K562 (cell line): Measurements from ENCODE around the gene MARVELD1. TPM values are rescaled to one million over a fixed set of nuclear protein-coding genes. Genes with fewer than 3 reads are reported as not detected.

ENCODE experiments used
- EZH2 ChIP-seq: IDR thresholded peaks from 2 replicates; pipeline ENCODE4 v1.6.1; 2012; ENCODE audit warnings: low read depth, mild to moderate bottlenecking, inconsistent platforms, low read length, borderline replicate concordance
- POLR2AphosphoS2 ChIP-seq: IDR thresholded peaks from 2 replicates; pipeline ENCODE4 v1.6.1; 2012; ENCODE audit warnings: low read length, improper control_type of control experiment
- RAD51 ChIP-seq: fragments of 450-650 bp; IDR thresholded peaks from 2 replicates; pipeline ENCODE4 v1.7.1; 2016; ENCODE audit warnings: low read depth, mild to moderate bottlenecking, borderline replicate concordance
- RBM17 ChIP-seq: fragments of 200-400 bp; formaldehyde crosslinking; IDR thresholded peaks from 2 replicates; pipeline ENCODE4 v1.6.1; 2017; ENCODE audit warnings: low read depth, mild to moderate bottlenecking, low read length, borderline replicate concordance
- STAT5A ChIP-seq: IDR thresholded peaks from 2 replicates; pipeline ENCODE4 v1.6.1; 2012; ENCODE audit warnings: low read length, inconsistent platforms, borderline replicate concordance
- TBL1XR1 ChIP-seq, 2 experiments: IDR thresholded peaks; 2 replicates each; pipeline ENCODE4 v1.6.1; 2012; ENCODE audit warnings: improper control_type of control experiment in 2 of 2, low read length in 2 of 2, mild to moderate bottlenecking in 1 of 2
- ZNF184 ChIP-seq: sonication (generic); formaldehyde crosslinking; IDR thresholded peaks from 2 replicates; pipeline ENCODE4 v1.5.0; 2020; ENCODE audit warnings: missing genetic modification reagents
- ZNF274 ChIP-seq: IDR thresholded peaks from 2 replicates; pipeline ENCODE4 v1.6.1; 2011; ENCODE audit warnings: low read depth, mild to moderate bottlenecking, low read length, moderate library complexity, borderline replicate concordance
- ZNF778 ChIP-seq: fragments of 450-650 bp; formaldehyde crosslinking; IDR thresholded peaks from 2 replicates; pipeline ENCODE4 v1.4.0; 2020; ENCODE audit warnings: mild to moderate bottlenecking, moderate library complexity
- polyA plus RNA-seq, 8 experiments: library from polyadenylated mRNA; depleted of rRNA in 4 of 8; stranded (reverse) in 5 of 8; unstranded in 3 of 8; fragments of >200 nt; fragmentation: Nextera tagmentation in 2 of 8; fragmentation: Illumina TruSeq in 1 of 8; extraction: Ambion mirVana in 2 of 8; extraction: Trizol in 1 of 8; gene quantifications; 2 replicates each; pipeline versions ENCODE4 v1.2.1 to v1.2.3, GENCODE V29; 2011 to 2014; ENCODE audit warnings: inconsistent platforms in 1 of 8, missing spikeins in 1 of 8
- total RNA-seq, 7 experiments: library from RNA; depleted of rRNA in 6 of 7; stranded (reverse); fragments of >200 nt in 6 of 7; fragmentation: Illumina TruSeq in 2 of 7; extraction: Trizol in 2 of 7; gene quantifications; 2 replicates each; pipeline versions ENCODE4 v1.2.1 to v1.2.3, GENCODE V29; 2011 to 2021; ENCODE audit warnings: low replicate concordance in 1 of 7
- TF ChIP-seq, protein P1 (sequence below): fragments of 450-650 bp; IDR thresholded peaks from 2 replicates; pipeline ENCODE4 v1.6.1; 2016; ENCODE audit warnings: borderline replicate concordance
- TF ChIP-seq, protein P2 (sequence below), 2 experiments: fragments of 450-650 bp; IDR thresholded peaks; 2 replicates each; pipeline ENCODE4 v1.6.1; 2016; ENCODE audit warnings: mild to moderate bottlenecking in 2 of 2, borderline replicate concordance in 1 of 2, low read depth in 1 of 2, moderate library complexity in 1 of 2
- TF ChIP-seq, protein P3 (sequence below): sonication (generic); formaldehyde crosslinking; IDR thresholded peaks from 2 replicates; pipeline ENCODE4 v1.8.0; 2023; ENCODE audit warnings: mild to moderate bottlenecking, missing genetic modification reagents

Gene MARVELD1
- total and polyA plus RNA-seq, 9 of the 15 experiments (the other 6 are each of a cell fraction or from before 2014, with no cell fraction given), result 2.7 to 12.5 (median 5.3) TPM

DNA sequence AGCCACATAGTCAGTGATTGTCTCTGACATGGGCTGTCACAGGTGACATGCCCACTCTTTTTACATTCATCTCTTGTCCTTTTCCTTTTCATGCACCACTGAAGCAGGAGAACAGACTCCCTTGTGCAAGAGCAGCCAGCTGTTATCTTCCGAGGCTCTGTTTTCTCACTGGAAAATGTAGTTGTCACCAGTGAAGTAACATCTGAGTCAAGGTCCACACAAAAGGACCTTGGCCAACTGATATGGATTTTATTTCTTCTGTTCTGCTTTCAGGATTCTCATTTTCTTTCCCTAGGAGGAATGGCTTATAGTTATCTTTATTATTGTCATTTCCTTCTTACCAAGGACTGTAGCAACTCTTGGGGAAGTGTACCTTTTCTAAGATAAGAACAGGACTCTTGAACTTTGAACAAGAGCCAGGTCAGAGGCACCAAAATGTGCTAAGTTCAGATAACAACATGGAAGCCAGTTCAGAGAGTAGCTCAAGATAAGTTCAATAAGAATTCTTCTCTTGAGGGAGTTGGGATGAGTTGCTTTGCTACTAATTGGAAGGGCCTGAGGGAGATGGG lies 49.2 kb upstream of the MARVELD1 start (continued):
- TF ChIP-seq STAT5A (peak; percentile 68), ZNF778 (CRISPR knock-in tag) (no peak), EZH2 (no peak), RAD51 (no peak), RBM17 (no peak), POLR2AphosphoS2 (no peak), ZNF274 (no peak), TBL1XR1 (IDR thresholded peaks at IDR 0.05; ENCODE audit: low read length in 2 of 2) (peak in 1 of 2 experiments; percentile 83; a peak in 3 of 4 replicates), ZNF184 (CRISPR knock-in tag) (no peak)
- TF ChIP-seq, protein P1, sequence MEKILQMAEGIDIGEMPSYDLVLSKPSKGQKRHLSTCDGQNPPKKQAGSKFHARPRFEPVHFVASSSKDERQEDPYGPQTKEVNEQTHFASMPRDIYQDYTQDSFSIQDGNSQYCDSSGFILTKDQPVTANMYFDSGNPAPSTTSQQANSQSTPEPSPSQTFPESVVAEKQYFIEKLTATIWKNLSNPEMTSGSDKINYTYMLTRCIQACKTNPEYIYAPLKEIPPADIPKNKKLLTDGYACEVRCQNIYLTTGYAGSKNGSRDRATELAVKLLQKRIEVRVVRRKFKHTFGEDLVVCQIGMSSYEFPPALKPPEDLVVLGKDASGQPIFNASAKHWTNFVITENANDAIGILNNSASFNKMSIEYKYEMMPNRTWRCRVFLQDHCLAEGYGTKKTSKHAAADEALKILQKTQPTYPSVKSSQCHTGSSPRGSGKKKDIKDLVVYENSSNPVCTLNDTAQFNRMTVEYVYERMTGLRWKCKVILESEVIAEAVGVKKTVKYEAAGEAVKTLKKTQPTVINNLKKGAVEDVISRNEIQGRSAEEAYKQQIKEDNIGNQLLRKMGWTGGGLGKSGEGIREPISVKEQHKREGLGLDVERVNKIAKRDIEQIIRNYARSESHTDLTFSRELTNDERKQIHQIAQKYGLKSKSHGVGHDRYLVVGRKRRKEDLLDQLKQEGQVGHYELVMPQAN, result peak; percentile 19; the same call in 1 of the 2 replicates
- TF ChIP-seq, protein P2, sequence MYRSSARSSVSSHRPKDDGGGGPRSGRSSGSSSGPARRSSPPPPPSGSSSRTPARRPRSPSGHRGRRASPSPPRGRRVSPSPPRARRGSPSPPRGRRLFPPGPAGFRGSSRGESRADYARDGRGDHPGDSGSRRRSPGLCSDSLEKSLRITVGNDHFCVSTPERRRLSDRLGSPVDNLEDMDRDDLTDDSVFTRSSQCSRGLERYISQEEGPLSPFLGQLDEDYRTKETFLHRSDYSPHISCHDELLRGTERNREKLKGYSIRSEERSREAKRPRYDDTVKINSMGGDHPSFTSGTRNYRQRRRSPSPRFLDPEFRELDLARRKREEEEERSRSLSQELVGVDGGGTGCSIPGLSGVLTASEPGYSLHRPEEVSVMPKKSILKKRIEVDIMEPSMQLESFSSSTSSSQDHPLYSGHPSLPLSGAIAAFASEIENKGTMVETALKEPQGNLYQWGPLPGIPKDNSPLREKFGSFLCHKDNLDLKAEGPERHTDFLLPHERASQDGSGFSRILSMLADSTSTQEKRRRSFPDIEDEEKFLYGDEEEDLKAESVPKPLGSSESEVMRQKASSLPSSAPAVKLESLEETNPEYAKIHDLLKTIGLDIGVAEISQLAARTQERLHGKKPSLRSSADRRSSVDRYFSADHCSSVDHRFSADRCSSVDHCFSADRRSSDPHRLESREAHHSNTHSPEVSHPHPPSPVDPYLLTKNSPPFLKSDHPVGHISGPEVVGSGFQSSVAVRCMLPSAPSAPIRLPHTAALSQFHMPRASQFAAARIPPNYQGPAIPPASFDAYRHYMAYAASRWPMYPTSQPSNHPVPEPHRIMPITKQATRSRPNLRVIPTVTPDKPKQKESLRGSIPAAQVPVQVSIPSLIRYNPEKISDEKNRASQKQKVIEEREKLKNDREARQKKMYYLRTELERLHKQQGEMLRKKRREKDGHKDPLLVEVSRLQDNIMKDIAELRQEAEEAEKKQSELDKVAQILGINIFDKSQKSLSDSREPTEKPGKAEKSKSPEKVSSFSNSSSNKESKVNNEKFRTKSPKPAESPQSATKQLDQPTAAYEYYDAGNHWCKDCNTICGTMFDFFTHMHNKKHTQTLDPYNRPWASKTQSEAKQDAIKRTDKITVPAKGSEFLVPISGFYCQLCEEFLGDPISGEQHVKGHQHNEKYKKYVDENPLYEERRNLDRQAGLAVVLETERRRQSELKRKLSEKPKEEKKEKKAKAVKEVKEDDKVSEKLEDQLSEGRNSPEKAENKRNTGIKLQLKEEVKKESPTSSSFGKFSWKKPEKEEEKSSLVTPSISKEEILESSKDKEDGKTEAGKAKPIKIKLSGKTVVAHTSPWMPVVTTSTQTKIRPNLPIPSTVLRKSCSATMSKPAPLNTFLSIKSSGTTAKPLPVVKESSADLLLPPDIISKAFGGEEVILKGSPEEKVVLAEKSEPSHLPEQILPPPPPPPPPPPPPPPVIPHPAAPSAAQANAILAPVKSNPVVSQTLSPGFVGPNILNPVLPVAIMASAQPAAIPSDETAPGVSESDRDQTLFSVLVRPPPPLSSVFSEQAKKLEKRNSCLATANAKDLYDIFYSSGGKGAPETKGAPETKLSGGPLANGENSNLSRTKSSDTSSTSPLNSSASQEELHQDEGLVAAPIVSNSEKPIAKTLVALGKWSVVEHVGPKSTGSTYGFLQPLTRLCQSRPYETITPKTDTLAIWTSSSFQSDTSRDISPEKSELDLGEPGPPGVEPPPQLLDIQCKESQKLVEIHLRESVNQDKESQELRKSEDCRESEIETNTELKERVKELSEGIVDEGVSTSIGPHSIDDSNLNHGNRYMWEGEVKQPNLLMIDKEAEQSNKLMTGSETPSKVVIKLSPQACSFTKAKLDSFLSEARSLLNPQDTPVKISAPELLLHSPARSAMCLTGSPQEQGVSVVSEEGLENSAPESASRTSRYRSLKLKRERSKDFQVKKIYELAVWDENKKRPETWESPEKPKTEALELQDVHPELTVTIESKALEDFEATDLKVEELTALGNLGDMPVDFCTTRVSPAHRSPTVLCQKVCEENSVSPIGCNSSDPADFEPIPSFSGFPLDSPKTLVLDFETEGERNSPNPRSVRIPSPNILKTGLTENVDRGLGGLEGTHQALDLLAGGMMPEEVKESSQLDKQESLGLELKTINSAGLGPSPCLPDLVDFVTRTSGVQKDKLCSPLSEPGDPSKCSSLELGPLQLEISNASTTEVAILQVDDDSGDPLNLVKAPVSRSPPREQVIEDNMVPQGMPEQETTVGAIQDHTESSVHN (IDR thresholded peaks at IDR 0.05; ENCODE audit: borderline replicate concordance in 1 of 2, low read depth in 1 of 2), result no peak
- TF ChIP-seq, protein P3, sequence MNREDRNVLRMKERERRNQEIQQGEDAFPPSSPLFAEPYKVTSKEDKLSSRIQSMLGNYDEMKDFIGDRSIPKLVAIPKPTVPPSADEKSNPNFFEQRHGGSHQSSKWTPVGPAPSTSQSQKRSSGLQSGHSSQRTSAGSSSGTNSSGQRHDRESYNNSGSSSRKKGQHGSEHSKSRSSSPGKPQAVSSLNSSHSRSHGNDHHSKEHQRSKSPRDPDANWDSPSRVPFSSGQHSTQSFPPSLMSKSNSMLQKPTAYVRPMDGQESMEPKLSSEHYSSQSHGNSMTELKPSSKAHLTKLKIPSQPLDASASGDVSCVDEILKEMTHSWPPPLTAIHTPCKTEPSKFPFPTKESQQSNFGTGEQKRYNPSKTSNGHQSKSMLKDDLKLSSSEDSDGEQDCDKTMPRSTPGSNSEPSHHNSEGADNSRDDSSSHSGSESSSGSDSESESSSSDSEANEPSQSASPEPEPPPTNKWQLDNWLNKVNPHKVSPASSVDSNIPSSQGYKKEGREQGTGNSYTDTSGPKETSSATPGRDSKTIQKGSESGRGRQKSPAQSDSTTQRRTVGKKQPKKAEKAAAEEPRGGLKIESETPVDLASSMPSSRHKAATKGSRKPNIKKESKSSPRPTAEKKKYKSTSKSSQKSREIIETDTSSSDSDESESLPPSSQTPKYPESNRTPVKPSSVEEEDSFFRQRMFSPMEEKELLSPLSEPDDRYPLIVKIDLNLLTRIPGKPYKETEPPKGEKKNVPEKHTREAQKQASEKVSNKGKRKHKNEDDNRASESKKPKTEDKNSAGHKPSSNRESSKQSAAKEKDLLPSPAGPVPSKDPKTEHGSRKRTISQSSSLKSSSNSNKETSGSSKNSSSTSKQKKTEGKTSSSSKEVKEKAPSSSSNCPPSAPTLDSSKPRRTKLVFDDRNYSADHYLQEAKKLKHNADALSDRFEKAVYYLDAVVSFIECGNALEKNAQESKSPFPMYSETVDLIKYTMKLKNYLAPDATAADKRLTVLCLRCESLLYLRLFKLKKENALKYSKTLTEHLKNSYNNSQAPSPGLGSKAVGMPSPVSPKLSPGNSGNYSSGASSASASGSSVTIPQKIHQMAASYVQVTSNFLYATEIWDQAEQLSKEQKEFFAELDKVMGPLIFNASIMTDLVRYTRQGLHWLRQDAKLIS (CRISPR knock-in tag), result no peak
